Activated CD4-positive, alpha-beta T cell treated with anti-CD3 and anti-CD28 coated beads, Interleukin-2, amount 50 U/mL, for 24 hours (primary cell): ENCODE measurements around the gene BMAL1.

Source experiments
- DNase-seq, 2 donors: peaks; one replicate each; pipeline ENCODE4 v3.0.0-alpha.2; 2020; ENCODE audit warnings: low read depth in 1 of 2, low spot score in 1 of 2

Gene BMAL1

GRCh38 chr11:13315517-13316432, 38.2 kb downstream of the BMAL1 start:
- no peak for DNase-seq

- DNase-seq, result no peak
These were observed 39.0 kb downstream of the BMAL1 start for GRCh38 chr11:13316528-13316961.

GRCh38 chr11:13317293-13318080, 39.9 kb downstream of the BMAL1 start:
- no peak for DNase-seq

- DNase-seq, result no peak
These were observed 41.1 kb downstream of the BMAL1 start for GRCh38 chr11:13318498-13319295.

GRCh38 chr11:13320688-13321087, 43.1 kb downstream of the BMAL1 start:
- no peak for DNase-seq

- no peak for DNase-seq
These were observed 43.8 kb downstream of the BMAL1 start for GRCh38 chr11:13321431-13321830.

GRCh38 chr11:13324141-13324540, 46.6 kb downstream of the BMAL1 start:
- no peak for DNase-seq

GRCh38 chr11:13324709-13325108, 47.1 kb downstream of the BMAL1 start:
- no peak for DNase-seq

GRCh38 chr11:13327421-13327820, 49.8 kb downstream of the BMAL1 start:
- no peak for DNase-seq

- no peak for DNase-seq
These were observed 50.7 kb downstream of the BMAL1 start for GRCh38 chr11:13328286-13328685.

- DNase-seq, result no peak
These were observed 52.2 kb downstream of the BMAL1 start for GRCh38 chr11:13329670-13330356.

GRCh38 chr11:13332124-13332523, 54.5 kb downstream of the BMAL1 start:
- no peak for DNase-seq

GRCh38 chr11:13333456-13333957, 55.9 kb downstream of the BMAL1 start:
- DNase-seq, result no peak

GRCh38 chr11:13334034-13334786, 56.6 kb downstream of the BMAL1 start:
- no peak for DNase-seq

- peak; percentile 37 to 66 for DNase-seq
These were observed 57.7 kb downstream of the BMAL1 start for GRCh38 chr11:13335319-13335718.

GRCh38 chr11:13336246-13336878, 58.8 kb downstream of the BMAL1 start:
- no peak for DNase-seq

- DNase-seq, result no peak
These were observed 60.4 kb downstream of the BMAL1 start for GRCh38 chr11:13338019-13338426.

- no peak for DNase-seq
These were observed 61.0 kb downstream of the BMAL1 start for GRCh38 chr11:13338427-13339069.
